Suprapubic skin (tissue), 4 donors: Measurements from ENCODE around the gene MAP7D1.

Experiments used
- CTCF ChIP-seq, 2 donors: fragments of 200-600 bp in 1 of 2; fragments of 450-650 bp in 1 of 2; sonication (generic) in 1 of 2; IDR thresholded peaks; one replicate each; pipeline ENCODE4 v1.5.1; 2016 to 2019; ENCODE audit warnings: antibody characterized with exemption in 2 of 2, mild to moderate bottlenecking in 1 of 2, moderate library complexity in 1 of 2
- EP300 ChIP-seq: sonication (generic); formaldehyde crosslinking; IDR thresholded peaks from one replicate; pipeline ENCODE4 v1.6.1; 2017; ENCODE audit warnings: antibody characterized with exemption
- POLR2AphosphoS5 ChIP-seq, 3 donors: sonication (generic); formaldehyde crosslinking; IDR thresholded peaks; one replicate each; pipeline ENCODE4 v1.6.1; 2017; ENCODE audit warnings: antibody characterized with exemption in 3 of 3

- TF ChIP-seq POLR2AphosphoS5 (IDR thresholded peaks at IDR 0.05): no peak
- no peak for TF ChIP-seq CTCF (IDR thresholded peaks at IDR 0.05)
- no peak for TF ChIP-seq EP300
These were observed 1.3 kb downstream of the MAP7D1 start for GRCh38 chr1:36157115-36157903.
